ENCODE results near the gene TUSC2.
"Not testable (repeated sequence)": the region's sequence is repeated elsewhere in the genome, so short reads cannot be mapped to it uniquely, and the experiment has no call there.

TUSC2 gene

GRCh38 chr3:50317300-50317699, 10.7 kb downstream of the TUSC2 start:
- DNase-seq (ENCODE audit: low spot score): no peak
- no peak for TF ChIP-seq CTCF (IDR thresholded peaks at IDR 0.05; ENCODE audit: extremely low read depth, missing control alignments)

GRCh38 chr3:50316657-50317242, 11.3 kb downstream of the TUSC2 start:
- no peak for DNase-seq (ENCODE audit: low spot score)
- no peak for TF ChIP-seq CTCF (IDR thresholded peaks at IDR 0.05; ENCODE audit: extremely low read depth, missing control alignments)

GRCh38 chr3:50314816-50315215, 13.2 kb downstream of the TUSC2 start:
- no peak for DNase-seq (ENCODE audit: low spot score)
- no peak for TF ChIP-seq CTCF (IDR thresholded peaks at IDR 0.05; ENCODE audit: extremely low read depth, missing control alignments)

GRCh38 chr3:50314342-50314741, 13.7 kb downstream of the TUSC2 start:
- no peak for TF ChIP-seq CTCF (IDR thresholded peaks at IDR 0.05; ENCODE audit: extremely low read depth, missing control alignments)

GRCh38 chr3:50312041-50312440, 16.0 kb downstream of the TUSC2 start:
- not testable (repeated sequence) for DNase-seq (ENCODE audit: low spot score)

More at GRCh38 chr3:50314342-50314741, 13.7 kb downstream of the TUSC2 start:
- DNase-seq (ENCODE audit: low spot score): no peak

- TF ChIP-seq CTCF (IDR thresholded peaks at IDR 0.05; ENCODE audit: extremely low read depth, missing control alignments): no peak
- DNase-seq (ENCODE audit: low spot score): no peak
These were observed 23.4 kb downstream of the TUSC2 start for GRCh38 chr3:50304601-50305000.

- no peak for TF ChIP-seq CTCF (IDR thresholded peaks at IDR 0.05; ENCODE audit: extremely low read depth, missing control alignments)
- DNase-seq (ENCODE audit: low spot score): no peak
These were observed 24.8 kb downstream of the TUSC2 start, which contains the start of gene HYAL1 for GRCh38 chr3:50303013-50303815. TSS of gene HYAL1 (minus strand) at chr3:50303574. CDS start at chr3:50302956, 618 bp downstream.

Data from GM20000 (cell line).